Right lobe of liver (tissue), 6 donors: ENCODE results near the gene NEU1. TPM values are rescaled to one million over a fixed set of nuclear protein-coding genes. Genes with fewer than 3 reads are reported as not detected.
"Not testable (repeated sequence)": the region's sequence is repeated elsewhere in the genome, so short reads cannot be mapped to it uniquely, and the experiment has no call there.

Source experiments
- ATAC-seq, 4 donors: fragments of 200-7000 bp; cut with Tn5 transposase; one replicate each; pipeline ENCODE4 v1.9.1; 2020; ENCODE audit warnings: mild to moderate bottlenecking in 4 of 4, moderate library complexity in 4 of 4
- DNase-seq, 3 donors: peaks; one replicate each; pipeline ENCODE4 v3.0.0-alpha.2; 2020
- H3K27ac ChIP-seq, 3 donors: fragments of 200-600 bp; one replicate each; pipeline ENCODE4 v1.8.0; 2022
- H3K27me3 ChIP-seq, 2 donors: fragments of 200-600 bp; one replicate each; pipeline ENCODE4 v1.8.0; 2022
- H3K36me3 ChIP-seq, 4 donors: fragments of 200-600 bp; sonication (generic) in 1 of 4; one replicate each; pipeline versions ENCODE4 v1.5.1 to v1.8.0; 2017 to 2022; ENCODE audit warnings: control low read depth in 1 of 4
- H3K4me1 ChIP-seq, 4 donors: fragments of 200-600 bp; sonication (generic) in 1 of 4; one replicate each; pipeline versions ENCODE4 v1.5.1 to v1.8.0; 2017 to 2022; ENCODE audit warnings: control low read depth in 1 of 4
- H3K4me3 ChIP-seq, 3 donors: fragments of 200-600 bp; one replicate each; pipeline ENCODE4 v1.8.0; 2022
- H3K9me3 ChIP-seq, 4 donors: fragments of 200-600 bp; sonication (generic) in 1 of 4; one replicate each; pipeline versions ENCODE4 v1.5.1 to v1.8.0; 2017 to 2022; ENCODE audit warnings: control low read depth in 1 of 4
- CTCF ChIP-seq, 4 donors: fragments of 200-600 bp in 3 of 4; fragments of 450-650 bp in 1 of 4; IDR thresholded peaks; one replicate each; pipeline versions ENCODE4 v1.5.1 to v1.8.0; 2016 to 2022; ENCODE audit warnings: antibody characterized with exemption in 4 of 4, mild to moderate bottlenecking in 2 of 4
- POLR2A ChIP-seq: fragments of 450-650 bp; IDR thresholded peaks from one replicate; pipeline ENCODE4 v1.6.1; 2017; ENCODE audit warnings: antibody characterized with exemption, mild to moderate bottlenecking
- WGBS: methylation state at CpG from one replicate; pipeline ENCODE4 v1.1.6; 2018; ENCODE audit warnings: low coverage, low lambda C conversion rate; ENCODE audit not compliant: insufficient coverage; ENCODE audit errors: missing lambda C conversion rate; 5-methylcytosine and 5-hydroxymethylcytosine counted together
- intact Hi-C, 2 donors: fragments of 100-400 bp; cut with DNase I; formaldehyde crosslinking; loops; one replicate each; pipeline versions ENCODE4 v1.11.2 to v1.14.1; 2022
- long read RNA-seq: library from polyadenylated mRNA; unstranded; transcript quantifications from one replicate; pipeline ENCODE4 v2.0.0, GENCODE V29; 2019
- total RNA-seq, 6 experiments: library from RNA; depleted of rRNA in 2 of 6; stranded (reverse); fragments of >200 nt in 2 of 6; fragmentation: NEBNext Ultra II Directional in 3 of 6; extraction: Animal tissue kit (Norgen Biotek cat#: 25700) in 3 of 6; gene quantifications; one replicate each; pipeline versions ENCODE4 v1.1.0 to v1.2.4, GENCODE V29; 2016 to 2023
- donor health status: DM: no; HTN: yes; CAD: no.
- donor health status: DM: no; HTN: no; CAD: no.
- donor health status: DM: no; HTN: no; CAD: no.
- donor health status: DM: no; HTN: yes; CAD: no.
- donor health status: DM: no; HTN: yes; CAD: no.

Gene NEU1
- 10 to 100 TPM; 20.3 to 44.8 (median 34.1) TPM for total RNA-seq
- long read RNA-seq, transcript NEU1-206 (6 exons, 2,045 nt): major isoform, 18 of 19 reads
- long read RNA-seq, partial matches to known transcripts: 0 of 19 reads
- long read RNA-seq, other reads (novel, unspliced or antisense): 1 of 19 reads

GRCh38 chr6:31862344-31863235 is at the start of gene NEU1:
Gene NEU1 (minus strand): TSS chr6:31862821. CDS start chr6:31862776, 45 bp downstream.
- H3K4me3 ChIP-seq: peak within 1 kb of the TSS; percentile 74 to 93 (median 82)
- no peak for TF ChIP-seq CTCF (IDR thresholded peaks at IDR 0.05)
- peak; percentile 96 for TF ChIP-seq POLR2A
- peaks cover 0 to 24% (median 3%) of the 10 kb centered on the region in 4 donors for H3K36me3 ChIP-seq
- peaks cover 0 to 18% (median 0%) of the 10 kb centered on the region in 4 donors for H3K4me1 ChIP-seq
- DNase-seq (peak; percentile 100), ATAC-seq (peak; percentile 92 to 96 (median 95))
- intact Hi-C loops: no loop called here
- H3K27me3 ChIP-seq: no peaks in the 10 kb centered on the region
- under 1% methylated on average over 37 of the region's 64 CpGs for WGBS
- H3K9me3 ChIP-seq: no peaks in the 10 kb centered on the region
- H3K27ac ChIP-seq: peak within 1 kb of the TSS; percentile 60 to 83 (median 73)

GRCh38 chr6:31911826-31912585 is 49.4 kb upstream of the NEU1 start:
- ATAC-seq: no peak
- 81% methylated on average over 7 of the region's 11 CpGs for WGBS

GRCh38 chr6:31909298-31909697 is 46.7 kb upstream of the NEU1 start:
- not testable (repeated sequence) for H3K27me3 ChIP-seq, H3K4me3 ChIP-seq, H3K4me1 ChIP-seq, H3K36me3 ChIP-seq, ATAC-seq, DNase-seq, H3K27ac ChIP-seq, H3K9me3 ChIP-seq
- WGBS: 89% methylated on average over 7 of the region's 7 CpGs
- intact Hi-C loops: loop anchor here in 1 of 2 donors (10.0 kb wide), 1 partner anchor 46 kb away; the partner anchor contains the start of genes NELFE and SKIC2

More at GRCh38 chr6:31911826-31912585, 49.4 kb upstream of the NEU1 start:
- Histone ChIP-seq H3K27me3 (no peaks in the 10 kb centered on the region), H3K27ac (no peak overlapping the region), H3K36me3 (no peaks in the 10 kb centered on the region), H3K4me3 (no peak overlapping the region), H3K9me3 (no peaks in the 10 kb centered on the region), H3K4me1 (peaks cover 0 to 7% (median 0%) of the 10 kb centered on the region in 4 donors)
- no peak for DNase-seq
- intact Hi-C loops: no loop called here
- TF ChIP-seq CTCF (IDR thresholded peaks at IDR 0.05): no peak
- TF ChIP-seq POLR2A: no peak

GRCh38 chr6:31908791-31909190 is 46.2 kb upstream of the NEU1 start:
- TF ChIP-seq POLR2A (no peak), CTCF (IDR thresholded peaks at IDR 0.05) (no peak)
- Histone ChIP-seq H3K9me3 (no peaks in the 10 kb centered on the region), H3K27me3 (no peaks in the 10 kb centered on the region), H3K27ac (no peak overlapping the region), H3K4me1 (peaks cover 0 to 8% (median 0%) of the 10 kb centered on the region in 4 donors), H3K36me3 (no peaks in the 10 kb centered on the region), H3K4me3 (no peak overlapping the region)
- DNase-seq (no peak), ATAC-seq (no peak)
- 52% methylated on average over 4 of the region's 4 CpGs for WGBS
- intact Hi-C loops: loop anchor here in 1 of 2 donors (10.0 kb wide), 1 partner anchor 46 kb away; the partner anchor contains the start of genes NELFE and SKIC2

GRCh38 chr6:31908255-31908654 is 45.6 kb upstream of the NEU1 start:
- ATAC-seq, H3K4me1 ChIP-seq, H3K9me3 ChIP-seq, DNase-seq, H3K27ac ChIP-seq, H3K36me3 ChIP-seq, H3K4me3 ChIP-seq, H3K27me3 ChIP-seq: not testable (repeated sequence)
- WGBS: 89% methylated on average over 5 of the region's 5 CpGs
- intact Hi-C loops: loop anchor here in 1 of 2 donors (10.0 kb wide), 1 partner anchor 47 kb away; the partner anchor contains the start of genes NELFE and SKIC2
